Panc1 (cell line): ENCODE data around the gene DTNB. TPM values are rescaled to one million over a fixed set of nuclear protein-coding genes. Genes with fewer than 3 reads are reported as not detected.

Source experiments
- ATAC-seq: fragments of 200-7000 bp; cut with Tn5 transposase; 2 replicates; pipeline ENCODE4 v1.9.1; 2020; ENCODE audit warnings: mild to moderate bottlenecking, moderate library complexity
- BruUV-seq: library from RNA; stranded (reverse); fragments of 400-500 nt; replicated peaks from 2 replicates; lab custom pipeline; 2021; lab: Mats Ljungman, UMichigan
- CTCF ChIA-PET: fragments of 300-600 bp; sonication (Branson Sonifier 250); formaldehyde crosslinking; loops from one replicate; lab custom pipeline; 2022; ENCODE audit warnings: antibody characterized with exemption; lab: Charles Lee
- POLR2A ChIA-PET: fragments of 300-600 bp; sonication (Branson Sonifier 250); formaldehyde crosslinking; loops from one replicate; lab custom pipeline; 2022; ENCODE audit warnings: antibody characterized with exemption; lab: Charles Lee
- DNase-seq: peaks from one replicate; pipeline ENCODE4 v3.0.0-alpha.2; 2010; ENCODE audit warnings: low read depth, low spot score
- H3K27ac ChIP-seq: 2 replicates; pipeline ENCODE4 v1.5.1; 2011; ENCODE audit warnings: mild to moderate bottlenecking, low read length, inconsistent platforms
- H3K27me3 ChIP-seq: fragments of 200-500 bp; sonication (Bioruptor generic); 2 replicates; pipeline ENCODE4 v1.6.0; 2014; ENCODE audit warnings: low read length, inconsistent platforms; ENCODE audit not compliant: control insufficient read depth, insufficient read depth
- H3K36me3 ChIP-seq: fragments of 200-500 bp; sonication (Bioruptor generic); 2 replicates; pipeline ENCODE4 v1.5.1; 2014; ENCODE audit warnings: inconsistent platforms, mild to moderate bottlenecking, low read length, moderate library complexity; ENCODE audit not compliant: control insufficient read depth, insufficient read depth
- H3K4me1 ChIP-seq: 2 replicates; pipeline ENCODE4 v1.5.1; 2011; ENCODE audit warnings: inconsistent platforms, mild to moderate bottlenecking, low read length, moderate library complexity; ENCODE audit not compliant: control insufficient read depth, insufficient read depth
- H3K4me3 ChIP-seq, 2 experiments: 2 replicates each; pipeline ENCODE4 v1.5.1; 2011 to 2012; ENCODE audit warnings: low read depth in 2 of 2, low read length in 2 of 2, mild to moderate bottlenecking in 2 of 2, inconsistent platforms in 1 of 2, moderate library complexity in 1 of 2
- H3K9me3 ChIP-seq: fragments of 200-500 bp; sonication (Bioruptor generic); 2 replicates; pipeline ENCODE4 v1.5.1; 2014; ENCODE audit warnings: low read depth, mild to moderate bottlenecking, inconsistent platforms, low read length, moderate library complexity; ENCODE audit not compliant: control insufficient read depth, insufficient read depth
- CTCF ChIP-seq: fragments of 450-650 bp; IDR thresholded peaks from 2 replicates; pipeline ENCODE4 v1.5.1; 2017; ENCODE audit warnings: mild to moderate bottlenecking
- POLR2AphosphoS5 ChIP-seq: IDR thresholded peaks from 2 replicates; pipeline ENCODE4 v1.6.1; 2012; ENCODE audit warnings: mild to moderate bottlenecking, low read depth, low read length, moderate library complexity
- REST ChIP-seq, 2 experiments: IDR thresholded peaks; 2 replicates each; pipeline ENCODE4 v1.6.1; 2011 to 2012; ENCODE audit warnings: low read depth in 2 of 2, control low read depth in 1 of 2, low read length in 1 of 2, mild to moderate bottlenecking in 1 of 2, moderate library complexity in 1 of 2; ENCODE audit not compliant: insufficient read depth in 1 of 2
- SIN3A ChIP-seq: IDR thresholded peaks from 2 replicates; pipeline ENCODE4 v1.6.1; 2012; ENCODE audit warnings: low read depth, mild to moderate bottlenecking, low read length, moderate library complexity, borderline replicate concordance; ENCODE audit not compliant: insufficient read depth
- TCF7L2 ChIP-seq: IDR thresholded peaks from 2 replicates; pipeline ENCODE4 v1.6.1; 2011; ENCODE audit warnings: mild to moderate bottlenecking, low read depth, low read length, inconsistent platforms
- in situ Hi-C: cut with HindIII; loops from 2 replicates; pipeline ENCODE4 v1.10.0; 2016; ENCODE audit warnings: low sequenced_read_pairs, low pct_unique_long_range_greater_than_20kb
- intact Hi-C: fragments of 100-400 bp; cut with micrococcal nuclease; formaldehyde crosslinking; loops from one replicate; pipeline ENCODE4 v1.10.0; 2022; ENCODE audit not compliant: unreplicated experiment
- total RNA-seq: library from RNA; stranded (reverse); gene quantifications from one replicate; pipeline ENCODE4 v1.2.1, GENCODE V29; 2021; ENCODE audit not compliant: unreplicated experiment

DTNB gene
- total RNA-seq, 1 experiment from 2014 or later, result 37.8 TPM

GRCh38 chr2:25398534-25398933 lies 274.8 kb downstream of the DTNB start:
- ChIA-PET CTCF (no interaction called here), POLR2A (interaction anchor here (0.6 kb wide), 1 partner anchor 10 kb away, joined by 3 read pairs; no protein-coding TSS in a partner anchor)
- no TSS peak for BruUV-seq
- in situ Hi-C loops (no loop called here), intact Hi-C loops (no loop called here)
- Histone ChIP-seq H3K27me3 (no peaks in the 10 kb centered on the region), H3K27ac (no peak overlapping the region), H3K9me3 (no peaks in the 10 kb centered on the region), H3K4me3 (no peak overlapping the region), H3K36me3 (no peaks in the 10 kb centered on the region), H3K4me1 (no peaks in the 10 kb centered on the region)
- ATAC-seq, result no peak
- TF ChIP-seq CTCF (no peak), SIN3A (no peak), REST (IDR thresholded peaks at IDR 0.05; ENCODE audit: insufficient read depth in 1 of 2, low read depth in 2 of 2, low read length in 1 of 2) (no peak), TCF7L2 (no peak), POLR2AphosphoS5 (no peak)
- no peak for DNase-seq

GRCh38 chr2:25397777-25398176 lies 275.6 kb downstream of the DTNB start:
- BruUV-seq, result no TSS peak

More at GRCh38 chr2:25397777-25398176, 275.6 kb downstream of the DTNB start:
- H3K27me3 ChIP-seq, result no peaks in the 10 kb centered on the region
- intact Hi-C loops (no loop called here), in situ Hi-C loops (no loop called here)
- H3K9me3 ChIP-seq, result no peaks in the 10 kb centered on the region
- DNase-seq (no peak), ATAC-seq (no peak)
- H3K27ac ChIP-seq, result no peak overlapping the region
- ChIA-PET POLR2A (no interaction called here), CTCF (no interaction called here)
- H3K4me3 ChIP-seq, result no peak overlapping the region
- no peak for TF ChIP-seq POLR2AphosphoS5
- no peak for TF ChIP-seq REST (IDR thresholded peaks at IDR 0.05; ENCODE audit: insufficient read depth in 1 of 2, low read depth in 2 of 2, low read length in 1 of 2)
- no peak for TF ChIP-seq TCF7L2
- TF ChIP-seq CTCF, result no peak
- no peak for TF ChIP-seq SIN3A
- H3K4me1 ChIP-seq, result no peaks in the 10 kb centered on the region
- H3K36me3 ChIP-seq, result no peaks in the 10 kb centered on the region
